DMS153 treated with DMSO at 0.1 percent for 48 hours (cell line): ENCODE measurements around the gene SELENOM.
"Not testable (repeated sequence)": the region's sequence is repeated elsewhere in the genome, so short reads cannot be mapped to it uniquely, and the experiment has no call there.

Experiments
- DNase-seq: peaks from one replicate; lab custom pipeline; 2025; ENCODE audit not compliant: unreplicated experiment; lab: John Stamatoyannopoulos, UW

SELENOM gene

GRCh38 chr22:31106001-31106571 is 1.3 kb downstream of the SELENOM start:
- DNase-seq: no peak

GRCh38 chr22:31105282-31105929 is 2.0 kb downstream of the SELENOM start:
- DNase-seq: no peak

GRCh38 chr22:31104869-31105268 is 2.5 kb downstream of the SELENOM start:
- no peak for DNase-seq

GRCh38 chr22:31103899-31104694 is 3.3 kb downstream of the SELENOM start:
- DNase-seq: no peak

GRCh38 chr22:31103111-31103510 is 4.3 kb downstream of the SELENOM start:
- no peak for DNase-seq

GRCh38 chr22:31102441-31103081 is 4.8 kb downstream of the SELENOM start:
- no peak for DNase-seq

- no peak for DNase-seq
These were observed 6.4 kb downstream of the SELENOM start for GRCh38 chr22:31100762-31101525.

- no peak for DNase-seq
These were observed 7.3 kb downstream of the SELENOM start for GRCh38 chr22:31099841-31100761.

- DNase-seq: no peak
These were observed 8.0 kb downstream of the SELENOM start for GRCh38 chr22:31099386-31099785.

- DNase-seq: no peak
These were observed 8.7 kb downstream of the SELENOM start for GRCh38 chr22:31098632-31099110.

GRCh38 chr22:31097941-31098631 is 9.3 kb downstream of the SELENOM start:
- DNase-seq: no peak

- DNase-seq: not testable (repeated sequence)
These were observed 9.8 kb downstream of the SELENOM start for GRCh38 chr22:31097539-31097938.

- no peak for DNase-seq
These were observed 10.6 kb downstream of the SELENOM start for GRCh38 chr22:31096657-31097279.

GRCh38 chr22:31095637-31096249 is 11.6 kb downstream of the SELENOM start:
- no peak for DNase-seq

- DNase-seq: no peak
These were observed 12.6 kb downstream of the SELENOM start for GRCh38 chr22:31094741-31095140.

GRCh38 chr22:31094021-31094551 is 13.3 kb downstream of the SELENOM start:
- no peak for DNase-seq

- DNase-seq: no peak
These were observed 14.1 kb downstream of the SELENOM start for GRCh38 chr22:31093086-31093850.
